Fibroblast of lung (primary cell): ENCODE data around the gene SOCS1.

Experiments used
- CTCF ChIP-seq, 2 donors: IDR thresholded peaks in 1 of 2; conservative IDR thresholded peaks in 1 of 2; 1 replicate in 1 of 2; 2 replicates in 1 of 2; pipeline ENCODE4 v1.5.1; 2011 to 2012; ENCODE audit warnings: low read length in 2 of 2, control low read depth in 1 of 2, inconsistent platforms in 1 of 2, low read depth in 1 of 2, mild to moderate bottlenecking in 1 of 2
- EZH2 ChIP-seq: IDR thresholded peaks from 2 replicates; pipeline ENCODE4 v1.5.1; 2012; ENCODE audit warnings: low read length, control low read depth, mild to moderate bottlenecking; ENCODE audit errors: missing control alignments

- TF ChIP-seq CTCF (conservative IDR thresholded peaks at IDR 0.05 in 1 of 2, IDR thresholded peaks at IDR 0.05 in 1 of 2; ENCODE audit: low read depth in 1 of 2, low read length in 2 of 2) (no peak), EZH2 (no peak)
Measured at GRCh38 chr16:11211061-11211976, 44.7 kb downstream of the SOCS1 start.
